ENCODE measurements around the gene MRM2.

DNA sequence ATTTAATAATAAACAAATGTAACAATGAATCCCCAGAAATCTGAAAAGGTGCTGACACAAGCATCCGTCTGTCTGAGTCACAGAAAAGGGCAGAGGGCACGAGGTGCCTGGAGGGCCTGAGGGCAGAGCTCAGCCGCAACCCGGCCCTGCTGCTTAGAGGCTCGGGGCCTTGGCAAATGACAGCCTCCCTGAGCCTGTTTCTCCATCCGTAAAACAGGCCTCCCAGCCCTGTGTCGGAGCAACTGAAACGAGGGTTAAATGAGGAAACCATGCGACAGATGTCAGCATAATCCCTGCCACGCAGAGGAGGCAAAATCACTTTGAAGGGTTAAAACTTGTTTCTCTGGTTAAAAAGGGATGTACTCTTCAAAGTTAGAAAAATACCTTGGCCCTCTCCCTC, 24.9 kb upstream of the MRM2 start:
- TF ChIP-seq POLR2AphosphoS5 (IDR thresholded peaks at IDR 0.05; ENCODE audit: borderline replicate concordance, low read depth, low read length): no peak
- TF ChIP-seq EZH2 (IDR thresholded peaks at IDR 0.05): no peak
- no peak for TF ChIP-seq FOXP2 (optimal IDR thresholded peaks at IDR 0.05; ENCODE audit: control extremely low read depth, extremely low read length, insufficient read depth)

Measured in SK-N-MC (cell line).